Activated CD8-positive, alpha-beta memory T cell treated with anti-CD3 and anti-CD28 coated beads, Interleukin-2, amount 10 ng/mL, durations not matched to agents 7 days and 5 days (primary cell): ENCODE data around the gene LMO2. TPM values are rescaled to one million over a fixed set of nuclear protein-coding genes. Genes with fewer than 3 reads are reported as not detected.
"Not testable (repeated sequence)": the region's sequence is repeated elsewhere in the genome, so short reads cannot be mapped to it uniquely, and the experiment has no call there.

Source experiments
- ATAC-seq: fragments of 150-1000 bp; cut with Tn5 transposase; one replicate; pipeline ENCODE4 v1.10.0; 2021; ENCODE audit warnings: moderate library complexity
- CTCF ChIA-PET: fragments of 350-600 bp; sonication (Branson Sonifier 250); formaldehyde crosslinking; loops from one replicate; lab custom pipeline; 2021; ENCODE audit warnings: antibody characterized with exemption; lab: Charles Lee
- DNase-seq: peaks from one replicate; pipeline ENCODE4 v3.0.0-alpha.2; 2020
- H3K27ac Mint-ChIP-seq: one replicate; pipeline ENCODE4 v1.8.0; 2021; ENCODE audit warnings: mild to moderate bottlenecking, mixed read lengths
- H3K27me3 Mint-ChIP-seq: one replicate; pipeline ENCODE4 v1.8.0; 2021; ENCODE audit warnings: mixed read lengths
- H3K36me3 Mint-ChIP-seq: one replicate; pipeline ENCODE4 v1.8.0; 2021; ENCODE audit warnings: mild to moderate bottlenecking, mixed read lengths
- H3K4me1 Mint-ChIP-seq: one replicate; pipeline ENCODE4 v1.8.0; 2021; ENCODE audit warnings: mixed read lengths
- H3K4me3 Mint-ChIP-seq: one replicate; pipeline ENCODE4 v1.8.0; 2021; ENCODE audit warnings: mild to moderate bottlenecking, moderate library complexity, mixed read lengths
- H3K9me3 Mint-ChIP-seq: one replicate; pipeline ENCODE4 v1.8.0; 2022; ENCODE audit warnings: low read depth, mixed read lengths
- total RNA-seq, 2 experiments: library from RNA; stranded (reverse); gene quantifications; one replicate each; pipeline ENCODE4 v1.2.3, GENCODE V29; 2021

Gene LMO2
- total RNA-seq, 2 experiments from 2014 or later = not detected

DNA sequence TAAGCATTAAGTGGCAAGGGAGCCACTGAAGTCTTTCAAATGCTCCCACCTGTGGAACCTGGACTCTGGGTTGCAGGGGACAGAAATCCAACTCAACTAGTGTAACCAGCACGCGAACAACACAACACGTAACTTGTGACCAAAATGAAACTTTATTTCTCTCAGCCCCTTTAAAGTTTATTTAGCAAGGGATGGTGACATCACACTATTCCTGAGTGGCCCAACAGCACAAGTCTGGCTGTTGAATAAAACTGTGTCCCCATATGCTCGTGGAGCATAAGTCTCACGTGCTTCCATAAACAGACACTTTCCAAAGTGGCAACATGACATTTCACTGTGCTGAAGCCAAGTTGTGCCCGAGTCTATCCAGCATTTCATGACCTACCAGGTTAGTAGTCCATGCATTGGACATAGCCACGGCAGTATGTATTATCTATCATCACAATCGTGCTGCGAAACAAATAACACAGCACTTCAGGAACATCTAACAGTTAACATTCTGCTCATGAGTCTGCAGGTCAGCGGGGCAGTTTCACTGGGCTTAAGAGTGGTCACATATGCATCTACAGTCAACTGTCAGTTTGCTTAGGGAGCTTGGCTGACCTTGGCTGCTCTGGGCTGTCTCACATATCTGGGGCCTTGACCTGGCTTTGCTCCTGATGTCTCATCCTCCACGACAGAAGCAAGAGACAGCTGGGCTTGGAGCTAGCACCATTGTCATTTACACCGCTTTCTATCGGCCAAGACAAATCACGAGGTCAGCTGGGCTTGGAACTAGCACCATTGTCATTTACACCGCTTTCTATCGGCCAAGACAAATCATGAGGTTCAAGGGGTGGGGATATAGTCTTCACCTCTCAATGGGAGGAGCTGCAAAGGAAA is 35.0 kb upstream of the LMO2 start:
- H3K4me3 Mint-ChIP-seq = no peak overlapping the region
- no peaks in the 10 kb centered on the region for H3K4me1 Mint-ChIP-seq
- no peak overlapping the region for H3K27ac Mint-ChIP-seq
- no peaks in the 10 kb centered on the region for H3K9me3 Mint-ChIP-seq
- no peak for ATAC-seq
- no peaks in the 10 kb centered on the region for H3K36me3 Mint-ChIP-seq
- H3K27me3 Mint-ChIP-seq = peaks cover 35% of the 10 kb centered on the region
- CTCF ChIA-PET = no interaction called here
- no peak for DNase-seq

GRCh38 chr11:33924341-33924740 is 32.5 kb upstream of the LMO2 start:
- Mint-ChIP-seq H3K4me1 (no peaks in the 10 kb centered on the region), H3K27ac (no peak overlapping the region), H3K9me3 (no peaks in the 10 kb centered on the region), H3K4me3 (no peak overlapping the region), H3K27me3 (peaks cover 50% of the 10 kb centered on the region), H3K36me3 (no peaks in the 10 kb centered on the region)
- CTCF ChIA-PET = no interaction called here
- ATAC-seq (no peak), DNase-seq (no peak)

DNA sequence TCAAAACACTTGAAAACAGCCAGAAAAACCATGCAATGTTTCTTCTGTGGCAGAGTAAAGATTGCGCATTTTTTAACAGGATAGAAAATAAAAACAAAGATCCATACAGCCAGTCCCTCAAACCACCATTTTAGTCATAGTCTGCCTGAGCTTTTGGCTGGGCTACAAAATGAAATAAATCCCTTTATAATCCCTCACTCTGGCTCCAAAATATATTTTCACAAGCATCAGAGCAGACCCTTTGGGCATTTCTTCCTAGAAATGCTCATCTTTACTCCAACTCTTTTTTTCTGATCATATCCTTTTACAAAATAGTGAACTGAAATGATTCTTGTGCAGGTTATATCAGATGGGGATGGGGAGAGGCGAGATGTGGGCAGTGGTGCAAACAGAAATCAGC is 31.8 kb upstream of the LMO2 start:
- DNase-seq (no peak), ATAC-seq (no peak)
- Mint-ChIP-seq H3K36me3 (no peaks in the 10 kb centered on the region), H3K4me3 (no peak overlapping the region), H3K4me1 (no peaks in the 10 kb centered on the region), H3K27ac (no peak overlapping the region), H3K9me3 (no peaks in the 10 kb centered on the region), H3K27me3 (peaks cover 50% of the 10 kb centered on the region)
- CTCF ChIA-PET = no interaction called here

GRCh38 chr11:33920838-33921613 is 29.1 kb upstream of the LMO2 start:
- Mint-ChIP-seq H3K4me1 (no peaks in the 10 kb centered on the region), H3K9me3 (no peaks in the 10 kb centered on the region), H3K27me3 (peaks cover 61% of the 10 kb centered on the region), H3K4me3 (no peak overlapping the region), H3K27ac (no peak overlapping the region), H3K36me3 (no peaks in the 10 kb centered on the region)
- CTCF ChIA-PET = no interaction called here
- DNase-seq (no peak), ATAC-seq (no peak)

DNA sequence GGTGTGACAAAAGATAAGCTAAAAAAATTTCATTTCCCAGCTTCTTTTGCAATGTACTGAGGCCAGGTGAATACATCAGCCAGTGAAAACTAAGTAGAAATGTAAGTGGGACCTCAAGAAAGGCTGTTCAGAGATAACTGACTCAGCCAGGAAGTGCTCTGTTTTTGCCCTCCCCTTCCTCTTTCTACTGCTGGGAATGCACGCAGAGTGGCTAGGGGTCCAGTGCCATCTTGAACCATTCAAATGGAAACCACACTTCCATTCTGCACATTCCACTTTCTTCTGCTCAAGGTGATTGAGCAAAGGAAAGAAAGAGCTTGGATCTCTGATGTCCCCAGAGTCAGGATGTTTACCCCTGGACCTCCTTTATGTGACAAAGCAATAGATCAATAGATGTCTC is 27.8 kb upstream of the LMO2 start:
- Mint-ChIP-seq H3K27me3 (peaks cover 61% of the 10 kb centered on the region), H3K36me3 (no peaks in the 10 kb centered on the region), H3K4me1 (no peaks in the 10 kb centered on the region), H3K9me3 (no peaks in the 10 kb centered on the region), H3K4me3 (no peak overlapping the region), H3K27ac (no peak overlapping the region)
- CTCF ChIA-PET = interaction anchor here (1.4 kb wide), 1 partner anchor 26 kb away, joined by 3 read pairs; no protein-coding TSS in a partner anchor
- ATAC-seq (no peak), DNase-seq (no peak)

DNA sequence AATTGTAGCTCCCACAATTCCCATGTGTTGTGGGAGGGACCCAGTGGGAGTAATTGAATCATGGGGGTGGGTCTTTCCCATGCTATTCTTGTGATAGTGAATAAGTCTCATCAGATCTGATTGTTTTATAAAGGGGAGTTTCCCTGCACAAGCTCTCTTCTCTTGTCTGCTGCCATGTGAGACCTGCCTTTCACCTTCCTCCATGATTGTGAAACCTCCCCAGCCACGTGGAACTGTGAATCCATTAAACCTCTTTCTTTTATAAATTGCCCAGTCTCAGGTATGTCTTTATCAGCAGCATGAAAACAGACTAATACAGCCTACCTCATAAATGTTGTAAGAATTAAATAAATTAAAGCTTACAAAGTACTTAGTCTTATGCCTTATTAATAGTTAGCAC is 25.5 kb upstream of the LMO2 start:
- peaks cover 51% of the 10 kb centered on the region for H3K27me3 Mint-ChIP-seq
- CTCF ChIA-PET, H3K4me3 Mint-ChIP-seq, DNase-seq, H3K9me3 Mint-ChIP-seq, H3K36me3 Mint-ChIP-seq, ATAC-seq, H3K27ac Mint-ChIP-seq, H3K4me1 Mint-ChIP-seq: not testable (repeated sequence)

GRCh38 chr11:33916736-33917135 is 24.9 kb upstream of the LMO2 start:
- ATAC-seq (no peak), DNase-seq (no peak)
- Mint-ChIP-seq H3K4me1 (no peaks in the 10 kb centered on the region), H3K4me3 (no peak overlapping the region), H3K36me3 (no peaks in the 10 kb centered on the region), H3K27ac (no peak overlapping the region), H3K9me3 (no peaks in the 10 kb centered on the region), H3K27me3 (peaks cover 53% of the 10 kb centered on the region)
- CTCF ChIA-PET = no interaction called here

- CTCF ChIA-PET = no interaction called here
- DNase-seq = no peak
- no peak for ATAC-seq
- Mint-ChIP-seq H3K4me1 (no peaks in the 10 kb centered on the region), H3K36me3 (no peaks in the 10 kb centered on the region), H3K27ac (no peak overlapping the region), H3K9me3 (no peaks in the 10 kb centered on the region), H3K4me3 (no peak overlapping the region), H3K27me3 (peaks cover 53% of the 10 kb centered on the region)
Observed at GRCh38 chr11:33915526-33915925, 23.6 kb upstream of the LMO2 start.

- ATAC-seq (no peak), DNase-seq (no peak)
- Mint-ChIP-seq H3K4me1 (no peaks in the 10 kb centered on the region), H3K27me3 (peaks cover 58% of the 10 kb centered on the region), H3K4me3 (no peak overlapping the region), H3K27ac (no peak overlapping the region), H3K36me3 (no peaks in the 10 kb centered on the region), H3K9me3 (no peaks in the 10 kb centered on the region)
- CTCF ChIA-PET = no interaction called here
Observed at GRCh38 chr11:33913991-33914390, 22.1 kb upstream of the LMO2 start.

DNA sequence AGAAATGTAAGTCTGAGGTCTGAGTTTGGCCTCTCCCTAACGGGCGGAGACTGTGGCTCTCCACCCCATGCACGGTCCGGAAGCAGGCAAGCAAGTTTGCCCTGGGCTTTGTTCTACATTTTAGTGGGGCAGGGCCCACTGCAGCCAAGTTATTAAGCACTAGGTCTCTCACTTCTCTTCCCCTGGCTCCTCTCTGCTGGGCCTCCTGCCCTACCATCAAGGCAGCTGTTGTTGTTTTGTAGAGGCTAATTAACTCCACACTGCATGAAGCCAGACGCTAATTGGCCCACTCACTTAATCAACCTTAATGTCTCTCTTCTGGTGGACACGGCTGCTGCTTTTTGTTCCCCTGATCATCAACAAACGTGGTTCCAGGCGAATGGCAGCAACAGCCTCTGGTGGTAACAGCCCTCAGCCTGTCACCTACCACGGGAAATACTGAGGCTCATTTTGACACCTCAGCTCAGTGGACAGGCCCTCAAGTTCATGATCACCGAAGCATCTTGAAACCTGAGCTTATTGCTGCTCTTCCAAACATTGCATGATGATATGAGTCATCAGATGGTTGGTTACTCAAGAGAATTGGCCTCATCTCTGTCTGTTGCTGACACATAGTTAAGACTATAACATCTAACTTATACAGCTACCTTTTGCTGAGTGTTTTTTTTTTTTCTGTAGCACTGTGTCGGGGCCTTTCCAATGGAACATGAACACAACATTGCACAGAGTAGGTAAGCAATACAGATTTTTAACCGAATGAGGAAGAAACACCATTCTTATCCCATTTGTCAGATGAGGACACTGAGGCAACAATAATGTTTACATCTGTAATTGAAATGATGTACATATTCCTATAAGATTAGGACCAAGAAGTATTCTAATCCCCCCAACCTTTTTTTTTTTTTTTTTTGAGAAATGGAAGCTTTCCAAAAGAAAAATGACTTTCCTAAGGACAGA is 20.8 kb upstream of the LMO2 start:
- Mint-ChIP-seq H3K27ac (no peak overlapping the region), H3K4me3 (no peak overlapping the region), H3K36me3 (no peaks in the 10 kb centered on the region), H3K9me3 (no peaks in the 10 kb centered on the region), H3K27me3 (peaks cover 58% of the 10 kb centered on the region), H3K4me1 (no peaks in the 10 kb centered on the region)
- no peak for ATAC-seq
- CTCF ChIA-PET = interaction anchor here (0.6 kb wide), 1 partner anchor 140 kb away, joined by 3 read pairs; no protein-coding TSS in a partner anchor
- no peak for DNase-seq

DNA sequence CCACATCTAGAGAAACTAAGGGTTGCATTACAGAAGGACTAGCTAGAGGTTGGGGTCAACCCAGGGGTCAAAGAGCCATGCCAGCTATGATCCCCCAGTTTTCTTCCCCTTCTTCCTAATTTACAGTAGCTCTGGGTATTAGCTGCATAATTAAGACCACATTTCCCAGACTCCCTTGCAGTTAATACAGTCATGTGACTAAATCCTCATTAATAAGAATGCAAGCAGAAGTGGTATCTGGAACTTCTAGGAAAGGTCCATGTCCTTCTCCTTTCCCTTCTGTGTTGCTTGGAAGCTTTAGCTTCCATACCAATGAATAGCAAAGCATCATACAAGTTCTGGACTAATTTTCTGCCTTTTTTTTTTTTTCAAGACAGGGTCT is 19.1 kb upstream of the LMO2 start:
- no peak for ATAC-seq
- CTCF ChIA-PET = no interaction called here
- no peaks in the 10 kb centered on the region for H3K9me3 Mint-ChIP-seq
- no peaks in the 10 kb centered on the region for H3K4me1 Mint-ChIP-seq
- DNase-seq = no peak
- no peaks in the 10 kb centered on the region for H3K36me3 Mint-ChIP-seq
- H3K27me3 Mint-ChIP-seq = peaks cover 56% of the 10 kb centered on the region
- no peak overlapping the region for H3K4me3 Mint-ChIP-seq
- no peak overlapping the region for H3K27ac Mint-ChIP-seq

- H3K27me3 Mint-ChIP-seq = peaks cover 55% of the 10 kb centered on the region
- ATAC-seq = no peak
- H3K9me3 Mint-ChIP-seq = no peaks in the 10 kb centered on the region
- no peaks in the 10 kb centered on the region for H3K36me3 Mint-ChIP-seq
- no peak overlapping the region for H3K27ac Mint-ChIP-seq
- DNase-seq = no peak
- CTCF ChIA-PET = no interaction called here
- no peaks in the 10 kb centered on the region for H3K4me1 Mint-ChIP-seq
- H3K4me3 Mint-ChIP-seq = no peak overlapping the region
Observed at GRCh38 chr11:33910296-33910957, 18.6 kb upstream of the LMO2 start.

GRCh38 chr11:33909552-33909951 is 17.7 kb upstream of the LMO2 start:
- Mint-ChIP-seq H3K27ac (no peak overlapping the region), H3K9me3 (no peaks in the 10 kb centered on the region), H3K4me3 (no peak overlapping the region), H3K27me3 (peaks cover 60% of the 10 kb centered on the region), H3K36me3 (no peaks in the 10 kb centered on the region), H3K4me1 (no peaks in the 10 kb centered on the region)
- ATAC-seq (no peak), DNase-seq (no peak)
- CTCF ChIA-PET = no interaction called here
